GM21526 (cell line): ENCODE data around the gene C9orf57.
A peak's percentile ranks its signal among the peaks of the same experiment; 100 is the strongest.
"Not testable (repeated sequence)": the region's sequence is repeated elsewhere in the genome, so short reads cannot be mapped to it uniquely, and the experiment has no call there.

Source experiments
- ATAC-seq: cut with Tn5 transposase; IDR thresholded peaks from one replicate; pipeline ENCODE4 v1.9.1; 2021; ENCODE audit warnings: moderate library complexity; ENCODE audit not compliant: unreplicated experiment, low FRiP score

C9orf57 gene

GRCh38 chr9:72060513-72060912, at the start of gene C9orf57:
Gene C9orf57, minus strand, starts transcription at chr9:72060613. Its CDS starts 1,282 bp downstream, at chr9:72059331.
- no peak for ATAC-seq

GRCh38 chr9:72102520-72102919, 42.1 kb upstream of the C9orf57 start:
- no peak for ATAC-seq

- ATAC-seq: not testable (repeated sequence)
Observed at GRCh38 chr9:72095520-72095919, 35.1 kb upstream of the C9orf57 start.

- ATAC-seq: no peak
Observed at GRCh38 chr9:72092820-72093219, 32.4 kb upstream of the C9orf57 start.

GRCh38 chr9:72089451-72090130, 29.2 kb upstream of the C9orf57 start:
- ATAC-seq: no peak

- no peak for ATAC-seq
Observed at GRCh38 chr9:72082536-72082935, 22.1 kb upstream of the C9orf57 start.

- not testable (repeated sequence) for ATAC-seq
Observed at GRCh38 chr9:72074666-72075065, 14.3 kb upstream of the C9orf57 start.

- no peak for ATAC-seq
Observed at GRCh38 chr9:72065076-72065475, 4.7 kb upstream of the C9orf57 start.

GRCh38 chr9:72052122-72052521, 8.3 kb downstream of the C9orf57 start:
- ATAC-seq: no peak

- ATAC-seq: no peak
Observed at GRCh38 chr9:72048850-72049249, 11.6 kb downstream of the C9orf57 start.

GRCh38 chr9:72046630-72047456, 13.6 kb downstream of the C9orf57 start:
- no peak for ATAC-seq

- ATAC-seq: no peak
Observed at GRCh38 chr9:72044095-72044494, 16.3 kb downstream of the C9orf57 start.

- no peak for ATAC-seq
Observed at GRCh38 chr9:72043576-72043975, 16.8 kb downstream of the C9orf57 start.

- ATAC-seq: no peak
Observed at GRCh38 chr9:72042928-72043327, 17.5 kb downstream of the C9orf57 start.

- ATAC-seq: no peak
Observed at GRCh38 chr9:72041775-72042194, 18.6 kb downstream of the C9orf57 start.

- no peak for ATAC-seq
Observed at GRCh38 chr9:72041369-72041768, 19.0 kb downstream of the C9orf57 start.

GRCh38 chr9:72039532-72039931, 20.9 kb downstream of the C9orf57 start:
- no peak for ATAC-seq

- peak; percentile 71 for ATAC-seq
Observed at GRCh38 chr9:72038890-72039410, 21.5 kb downstream of the C9orf57 start.

- peak; percentile 3 for ATAC-seq
Observed at GRCh38 chr9:72038408-72038807, 22.0 kb downstream of the C9orf57 start.

GRCh38 chr9:72037571-72037970, 22.8 kb downstream of the C9orf57 start:
- no peak for ATAC-seq

GRCh38 chr9:72030767-72031166, 29.6 kb downstream of the C9orf57 start:
- ATAC-seq: no peak

- ATAC-seq: no peak
Observed at GRCh38 chr9:72029986-72030385, 30.4 kb downstream of the C9orf57 start.
